ENCODE results near the gene PDZD4.

PDZD4 gene

DNA sequence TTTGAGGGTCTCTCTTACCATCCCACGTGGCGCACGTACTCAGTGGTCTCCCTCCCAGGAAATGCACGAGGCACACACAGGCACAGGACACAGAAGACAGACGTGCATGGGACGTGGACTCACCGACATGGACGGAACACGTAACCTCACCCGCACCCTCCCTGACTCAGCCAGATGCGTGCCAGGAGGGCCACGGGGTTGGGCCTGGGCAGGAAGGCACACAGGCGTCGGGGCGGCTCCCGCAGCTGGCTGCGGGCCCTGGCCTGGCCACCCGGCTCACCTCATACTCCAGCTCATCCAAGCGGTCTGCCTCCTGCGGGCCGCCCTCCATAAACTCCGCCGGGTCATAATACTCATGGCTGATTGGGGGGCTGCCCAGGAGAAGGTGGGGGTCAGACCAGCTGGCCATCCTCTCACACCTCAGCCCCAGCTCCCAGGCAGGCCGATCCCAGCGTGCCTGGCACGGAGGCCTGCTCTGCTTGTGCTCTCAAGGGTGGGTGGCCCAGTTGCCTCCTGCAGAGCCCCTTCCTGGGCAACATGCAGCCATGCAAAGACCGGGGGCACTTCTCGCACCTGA, 23.3 kb downstream of the PDZD4 start:
- DNase-seq, result no peak

DNA sequence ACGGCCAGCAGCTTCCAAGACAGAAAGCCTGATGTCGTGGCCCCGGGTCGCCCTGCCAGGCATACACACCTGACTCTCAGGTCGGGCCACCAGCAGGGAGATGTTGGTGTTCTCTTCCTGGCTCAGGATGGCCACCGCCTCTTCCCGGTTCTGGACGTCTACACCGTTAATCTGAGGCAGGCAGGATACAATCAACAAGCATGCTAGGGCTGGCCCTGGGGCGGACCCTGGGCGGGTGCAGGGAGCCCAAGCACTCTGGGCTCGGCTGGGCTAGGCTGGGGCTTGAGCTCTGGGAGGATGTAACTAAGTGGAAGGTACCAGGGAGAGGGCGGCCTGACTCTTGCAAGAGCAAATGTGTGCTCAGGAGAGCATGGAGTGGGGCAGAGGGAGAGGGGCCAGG, 24.9 kb downstream of the PDZD4 start:
- DNase-seq, result no peak

DNA sequence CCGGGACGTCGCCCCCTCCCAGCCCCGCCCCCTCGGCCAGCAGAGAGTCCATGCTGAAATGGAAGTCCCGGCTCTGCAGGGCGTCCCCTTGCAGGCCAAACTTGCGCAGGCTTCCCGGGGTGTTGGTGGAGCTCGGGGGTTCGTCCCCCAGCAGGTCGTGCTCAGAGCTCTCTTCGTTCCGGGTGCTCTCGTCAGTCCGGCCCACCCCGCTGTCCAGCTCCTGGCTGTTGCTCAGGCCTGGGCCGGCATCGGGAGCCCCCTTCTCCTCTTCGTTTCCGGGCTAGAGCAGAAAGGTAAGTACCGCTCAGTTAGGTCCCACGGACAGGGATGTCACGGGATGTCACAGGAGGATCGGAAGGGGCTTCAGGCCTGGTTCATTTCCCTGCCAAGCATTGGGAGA, 25.7 kb downstream of the PDZD4 start:
- DNase-seq, result no peak

DNA sequence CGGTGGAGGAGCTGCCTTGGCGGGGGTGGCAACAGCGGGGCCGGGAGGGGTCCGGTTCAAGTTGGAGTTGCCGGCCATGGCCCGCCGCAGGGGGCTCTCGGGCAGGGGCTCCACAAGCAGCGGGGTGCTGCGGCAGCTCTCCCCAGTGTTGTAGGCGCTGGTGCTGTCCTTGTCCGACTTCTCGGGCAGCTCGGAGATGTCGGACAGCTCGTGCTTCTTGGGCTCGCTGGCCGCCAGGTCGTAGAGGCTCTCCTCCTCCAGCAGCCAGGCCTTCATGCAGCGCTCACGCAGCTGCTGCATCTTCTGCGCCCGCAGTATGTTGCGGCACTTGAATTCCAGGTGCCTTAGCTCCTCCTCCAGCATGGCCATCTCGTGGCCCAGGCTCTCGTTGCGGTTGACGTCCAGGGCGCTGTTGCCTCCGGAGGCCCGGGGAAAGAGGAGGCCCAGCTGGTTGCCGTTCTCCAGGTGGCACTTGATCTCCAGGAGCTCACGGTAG, 26.2 kb downstream of the PDZD4 start:
- no peak for DNase-seq

DNA sequence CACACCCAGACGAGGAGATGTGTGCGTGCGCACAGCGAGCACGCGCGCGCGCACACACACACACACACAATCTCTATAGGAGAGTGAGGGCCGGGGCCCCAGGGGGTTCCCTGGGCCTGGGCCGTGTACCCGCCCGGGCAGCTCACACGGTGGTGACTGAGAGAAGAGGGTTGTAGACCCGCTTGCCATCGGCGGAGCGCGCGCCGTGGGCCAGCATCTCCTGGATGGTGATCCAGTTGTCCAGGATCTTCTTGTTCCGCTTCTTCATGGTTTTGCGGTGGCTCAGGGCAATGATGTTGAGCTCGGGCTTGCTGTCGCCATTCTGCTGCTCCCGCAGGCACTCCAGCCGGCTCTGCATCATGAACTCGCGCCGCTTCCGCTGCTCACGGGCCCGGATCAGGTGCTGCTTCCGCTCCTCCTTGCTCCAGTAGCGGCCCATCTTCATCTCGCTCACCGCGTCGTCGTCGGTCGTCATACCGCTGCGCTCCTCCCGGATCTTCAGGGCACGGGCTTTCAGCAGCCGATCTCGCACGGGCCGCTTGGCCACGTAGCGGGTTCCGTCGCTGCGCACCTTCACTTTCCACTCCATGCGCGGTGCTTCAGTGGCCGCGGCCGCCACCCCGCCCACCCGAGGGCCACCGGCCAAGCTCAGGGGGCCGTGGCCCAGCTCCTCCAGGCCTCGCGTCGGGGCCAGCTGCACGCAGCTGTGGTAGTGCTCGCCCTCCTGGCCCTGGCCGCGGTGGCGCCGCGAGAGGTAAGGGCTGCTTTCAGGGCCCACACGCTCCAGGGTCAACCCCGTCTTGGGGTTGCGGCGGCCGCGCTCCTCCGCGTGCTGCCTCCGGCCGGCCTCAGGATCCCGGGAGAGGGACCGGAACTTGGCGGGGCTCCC, 26.9 kb downstream of the PDZD4 start:
- no peak for DNase-seq

- DNase-seq, result no peak
These were observed 27.8 kb downstream of the PDZD4 start for GRCh38 chrX:153802513-153803045.

DNA sequence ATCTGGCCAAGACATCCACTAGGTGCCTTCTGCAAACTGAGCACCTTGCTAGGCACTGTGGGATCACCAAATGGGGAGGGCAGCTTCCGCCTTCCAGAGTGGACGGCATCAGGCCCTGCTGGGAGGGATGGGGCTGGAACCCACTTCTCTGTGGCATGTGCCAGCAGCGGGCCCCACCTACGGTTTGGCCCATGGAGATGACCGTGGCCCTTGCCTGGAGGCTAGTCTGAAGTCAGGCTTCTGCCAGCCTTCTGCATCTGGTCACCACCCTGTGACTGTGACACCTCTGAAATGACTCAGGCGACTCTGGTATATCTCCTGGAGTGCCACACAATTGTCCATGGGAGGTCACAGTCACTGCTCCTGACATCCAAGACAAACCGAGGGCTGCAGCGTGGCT, 28.7 kb downstream of the PDZD4 start:
- DNase-seq, result no peak

GRCh38 chrX:153800746-153801145, 29.6 kb downstream of the PDZD4 start:
- DNase-seq, result no peak

- DNase-seq, result no peak
These were observed 30.1 kb downstream of the PDZD4 start for GRCh38 chrX:153800177-153800722.

DNA sequence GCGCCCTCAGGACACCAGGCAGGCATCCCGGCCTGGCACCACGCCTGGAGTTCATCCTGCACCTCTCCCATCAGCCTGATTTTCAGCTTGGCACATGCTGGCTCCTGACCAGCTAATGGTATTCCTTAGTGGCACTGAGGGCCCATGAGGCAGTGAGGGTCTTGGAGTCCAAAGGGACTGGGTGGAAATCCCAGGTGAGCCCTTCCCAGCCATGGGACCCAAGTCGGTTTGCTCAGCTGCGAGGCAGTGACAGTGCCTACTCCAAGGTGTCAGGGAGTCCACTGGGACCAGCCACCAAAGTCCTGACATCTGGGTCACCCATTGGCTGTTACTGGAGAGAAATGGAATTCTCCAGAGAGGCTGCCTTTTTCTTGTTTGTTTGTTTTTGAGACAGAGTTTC, 31.0 kb downstream of the PDZD4 start:
- DNase-seq, result no peak

DNA sequence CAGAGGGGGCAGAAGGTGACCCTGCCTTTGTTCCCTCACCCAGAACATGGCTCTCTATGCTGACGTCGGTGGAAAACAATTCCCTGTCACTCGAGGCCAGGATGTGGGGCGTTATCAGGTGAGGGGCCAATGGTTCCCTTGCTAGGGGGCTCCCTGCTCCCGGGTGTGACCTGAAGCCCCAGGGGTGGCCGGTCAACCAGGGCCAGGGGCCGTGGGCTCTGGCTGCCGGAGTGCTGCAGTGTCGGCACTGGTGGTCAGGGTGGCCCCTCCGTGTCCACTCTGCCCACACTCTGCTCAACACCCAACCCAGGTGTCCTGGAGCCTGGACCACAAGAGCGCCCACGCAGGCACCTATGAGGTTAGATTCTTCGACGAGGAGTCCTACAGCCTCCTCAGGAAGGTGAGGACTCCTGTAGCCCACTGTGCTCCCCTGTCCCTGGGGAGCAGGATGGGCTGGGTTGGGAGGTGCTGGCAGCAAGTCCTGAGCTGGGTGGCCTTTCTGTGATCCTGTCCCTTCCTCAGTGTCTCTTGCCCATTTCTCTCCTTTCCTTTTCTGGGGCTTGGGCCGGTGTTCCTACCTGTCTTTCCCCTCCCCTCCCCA, 32.8 kb downstream of the PDZD4 start:
- no peak for DNase-seq

DNA sequence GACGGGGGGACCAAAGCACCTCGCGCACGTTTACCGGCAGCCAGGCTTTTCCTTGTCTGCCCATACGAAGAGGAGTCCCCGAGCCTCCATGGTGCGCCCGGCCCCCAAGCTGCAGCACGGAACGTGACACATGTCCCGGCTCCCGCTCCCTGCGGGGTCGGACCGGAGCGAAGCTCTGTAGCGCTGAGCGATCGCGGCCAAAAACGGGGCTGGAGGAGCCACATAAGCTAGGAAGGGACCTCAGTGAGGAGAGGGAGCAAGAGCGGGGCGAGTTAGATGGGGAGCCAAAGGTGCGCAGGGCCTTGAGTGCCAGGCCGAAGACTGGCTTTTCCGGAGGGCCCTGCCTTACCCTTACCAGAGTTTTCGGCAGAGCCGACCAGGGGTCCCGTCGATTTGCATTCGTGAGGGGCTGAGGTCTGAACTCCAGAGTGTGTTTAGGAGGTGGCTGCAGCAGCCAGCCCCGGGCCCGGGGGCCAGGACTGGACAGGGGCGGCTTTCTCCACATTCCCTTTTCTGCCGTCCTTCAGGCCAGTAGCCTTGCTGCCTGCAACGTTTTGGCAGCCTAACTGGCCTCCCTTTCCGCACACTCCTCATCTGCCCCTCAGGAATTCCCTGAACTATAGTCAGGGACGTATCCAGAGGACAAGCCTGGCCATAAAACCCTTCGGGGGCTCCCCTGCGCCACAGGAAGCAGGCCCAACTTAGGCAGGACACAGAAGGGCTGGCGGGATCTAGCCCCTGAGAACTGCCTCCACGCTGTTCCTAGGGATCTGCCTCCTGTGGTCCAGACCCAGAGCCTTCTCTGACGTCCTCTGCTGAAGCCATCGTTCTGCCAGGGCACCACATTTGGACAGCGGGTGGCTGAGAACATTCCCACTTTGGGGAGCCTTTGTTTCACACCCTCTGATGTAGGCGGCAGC, 35.2 kb downstream of the PDZD4 start:
- DNase-seq, result peak; percentile 26

- peak; percentile 83 for DNase-seq
These were observed 36.1 kb downstream of the PDZD4 start, which contains the start of the genes IDH3G and SSR4 for GRCh38 chrX:153794018-153794896. IDH3G (minus strand) TSS chrX:153794375; CDS start chrX:153794326, 49 bp downstream. SSR4 (plus strand) TSS chrX:153794668; CDS start chrX:153794688, 20 bp downstream.

DNA sequence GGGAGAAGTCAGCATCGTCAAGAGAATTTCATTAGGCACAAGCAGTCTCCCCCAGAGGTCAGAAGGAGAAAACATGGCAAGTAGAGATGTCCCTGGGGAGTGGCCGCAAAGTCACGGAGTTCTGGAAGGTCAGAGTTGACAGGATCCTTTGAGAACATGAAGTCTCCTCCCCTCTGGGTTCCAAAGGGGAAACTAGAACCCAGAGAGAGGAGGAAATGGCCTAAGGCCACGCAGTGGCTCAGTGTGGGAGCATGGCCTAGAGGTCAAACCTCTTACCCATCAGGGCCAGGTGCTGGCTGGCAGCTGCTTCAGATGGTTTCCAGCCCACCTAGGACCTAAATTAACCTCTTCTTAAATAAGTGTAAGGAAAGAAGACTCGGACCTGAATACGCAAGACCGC, 37.1 kb downstream of the PDZD4 start:
- DNase-seq, result no peak

DNA sequence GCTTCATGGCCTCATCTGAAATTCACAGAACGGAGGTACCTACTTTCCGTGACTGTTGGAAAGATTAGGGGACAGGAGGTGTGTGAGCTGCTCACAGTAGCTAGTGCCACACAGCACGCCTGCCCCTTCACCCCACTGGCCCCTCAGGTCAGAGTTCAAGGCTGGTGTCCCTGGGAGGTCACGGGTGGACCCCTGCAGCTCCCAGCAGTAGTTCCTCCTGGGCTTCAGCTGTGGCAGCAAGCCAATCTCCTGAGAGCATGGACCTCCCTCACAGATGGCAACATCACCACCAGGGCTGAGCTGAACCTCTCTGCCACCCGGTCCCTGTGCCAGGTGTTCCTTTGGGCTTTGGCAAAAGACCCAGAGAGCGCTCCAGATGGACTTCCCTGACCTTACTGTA, 38.0 kb downstream of the PDZD4 start:
- no peak for DNase-seq

DNA sequence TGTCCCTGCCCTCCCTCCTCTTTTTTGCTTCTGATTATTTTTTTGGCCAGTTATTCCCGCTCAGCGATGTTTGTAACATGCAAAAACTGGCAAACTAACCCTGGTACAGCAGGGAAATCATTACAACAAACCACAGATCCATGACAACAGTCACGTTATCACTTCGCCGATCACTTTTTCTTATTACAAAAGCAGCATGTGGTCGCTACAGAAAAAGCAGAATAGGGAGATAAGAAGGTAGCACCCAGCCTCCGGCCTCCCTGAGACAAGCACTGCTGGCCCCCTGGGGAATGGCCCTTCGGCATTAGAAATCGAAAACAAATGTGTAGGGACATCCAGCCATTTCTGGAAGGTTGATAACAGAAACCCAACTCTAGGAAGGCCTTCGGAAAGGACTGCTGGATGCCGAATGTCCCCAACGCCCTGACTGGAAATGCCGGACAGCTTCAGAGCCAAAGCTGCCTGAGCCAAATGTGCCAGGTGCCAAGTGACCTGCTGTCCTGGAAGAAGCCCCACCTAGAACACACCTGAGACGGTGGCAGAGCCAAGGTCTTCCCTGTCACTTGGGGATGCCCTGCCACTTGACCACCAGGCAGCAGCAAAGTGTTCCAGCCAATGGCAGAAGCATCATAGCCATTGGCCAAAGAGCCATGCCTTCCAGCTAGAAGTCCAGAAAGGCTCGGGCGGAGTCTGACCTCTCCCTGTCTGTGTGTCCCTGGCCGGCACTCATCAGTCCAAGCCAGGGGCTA, 39.1 kb downstream of the PDZD4 start:
- DNase-seq, result no peak

- no peak for DNase-seq
These were observed 40.7 kb downstream of the PDZD4 start for GRCh38 chrX:153789654-153790053.

DNA sequence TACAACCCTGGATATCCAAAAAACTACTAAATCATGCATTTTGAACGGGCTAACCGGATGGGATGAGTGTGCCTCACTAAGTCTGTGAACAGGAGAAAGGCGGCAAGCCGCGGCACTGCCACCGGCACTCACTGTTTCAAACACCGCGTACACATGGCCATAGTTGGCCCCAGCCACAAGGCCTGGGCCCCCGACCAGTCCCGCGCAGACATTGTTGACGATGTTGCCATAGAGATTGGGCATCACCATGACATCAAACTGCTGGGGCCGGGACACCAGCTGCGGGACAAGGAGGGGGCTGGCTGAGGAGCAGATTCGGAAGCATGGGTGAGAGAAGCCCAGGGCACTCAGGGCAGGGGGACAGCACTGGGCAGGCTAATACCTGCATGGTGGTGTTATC, 43.7 kb downstream of the PDZD4 start:
- DNase-seq, result no peak

- no peak for DNase-seq
These were observed 45.9 kb downstream of the PDZD4 start for GRCh38 chrX:153784325-153784967.
